NT2/D1 (cell line): ENCODE data around the gene SYVN1.

Experiments used
- SUZ12 ChIP-seq: IDR thresholded peaks from 2 replicates; pipeline ENCODE4 v1.6.1; 2011; ENCODE audit not compliant: insufficient read length, insufficient read depth; ENCODE audit errors: extremely low read depth
- YY1 ChIP-seq: IDR thresholded peaks from 2 replicates; pipeline ENCODE4 v1.6.1; 2011; ENCODE audit not compliant: insufficient read length, insufficient read depth

- TF ChIP-seq SUZ12 = no peak
- TF ChIP-seq YY1 = no peak
Measured at GRCh38 chr11:65112546-65113360, 21.6 kb downstream of the SYVN1 start.
